ENCODE results near the gene MRPS23.

GRCh38 chr17:57877803-57878377 is 28.0 kb upstream of the MRPS23 start:
- TF ChIP-seq CTCF (conservative IDR thresholded peaks at IDR 0.05; ENCODE audit: low read depth in 2 of 2) (no peak), EZH2phosphoT487 (IDR thresholded peaks at IDR 0.05; ENCODE audit: unreplicated experiment) (no peak), EZH2 (IDR thresholded peaks at IDR 0.05; ENCODE audit: low read depth, unreplicated experiment) (no peak), POLR2AphosphoS5 (IDR thresholded peaks at IDR 0.05; ENCODE audit: low read depth) (no peak), CREB1 (CRISPR knock-in tag; IDR thresholded peaks at IDR 0.05; ENCODE audit: low read depth) (no peak), ZNF462 (CRISPR knock-in tag; IDR thresholded peaks at IDR 0.05) (no peak), ETS1 (IDR thresholded peaks at IDR 0.05) (no peak)
- TF ChIP-seq, protein P1, sequence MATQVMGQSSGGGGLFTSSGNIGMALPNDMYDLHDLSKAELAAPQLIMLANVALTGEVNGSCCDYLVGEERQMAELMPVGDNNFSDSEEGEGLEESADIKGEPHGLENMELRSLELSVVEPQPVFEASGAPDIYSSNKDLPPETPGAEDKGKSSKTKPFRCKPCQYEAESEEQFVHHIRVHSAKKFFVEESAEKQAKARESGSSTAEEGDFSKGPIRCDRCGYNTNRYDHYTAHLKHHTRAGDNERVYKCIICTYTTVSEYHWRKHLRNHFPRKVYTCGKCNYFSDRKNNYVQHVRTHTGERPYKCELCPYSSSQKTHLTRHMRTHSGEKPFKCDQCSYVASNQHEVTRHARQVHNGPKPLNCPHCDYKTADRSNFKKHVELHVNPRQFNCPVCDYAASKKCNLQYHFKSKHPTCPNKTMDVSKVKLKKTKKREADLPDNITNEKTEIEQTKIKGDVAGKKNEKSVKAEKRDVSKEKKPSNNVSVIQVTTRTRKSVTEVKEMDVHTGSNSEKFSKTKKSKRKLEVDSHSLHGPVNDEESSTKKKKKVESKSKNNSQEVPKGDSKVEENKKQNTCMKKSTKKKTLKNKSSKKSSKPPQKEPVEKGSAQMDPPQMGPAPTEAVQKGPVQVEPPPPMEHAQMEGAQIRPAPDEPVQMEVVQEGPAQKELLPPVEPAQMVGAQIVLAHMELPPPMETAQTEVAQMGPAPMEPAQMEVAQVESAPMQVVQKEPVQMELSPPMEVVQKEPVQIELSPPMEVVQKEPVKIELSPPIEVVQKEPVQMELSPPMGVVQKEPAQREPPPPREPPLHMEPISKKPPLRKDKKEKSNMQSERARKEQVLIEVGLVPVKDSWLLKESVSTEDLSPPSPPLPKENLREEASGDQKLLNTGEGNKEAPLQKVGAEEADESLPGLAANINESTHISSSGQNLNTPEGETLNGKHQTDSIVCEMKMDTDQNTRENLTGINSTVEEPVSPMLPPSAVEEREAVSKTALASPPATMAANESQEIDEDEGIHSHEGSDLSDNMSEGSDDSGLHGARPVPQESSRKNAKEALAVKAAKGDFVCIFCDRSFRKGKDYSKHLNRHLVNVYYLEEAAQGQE (IDR thresholded peaks at IDR 0.05; ENCODE audit: unreplicated experiment) = no peak
